H1 (cell line): ENCODE data around the gene FAM162B. TPM values are rescaled to one million over a fixed set of nuclear protein-coding genes. Genes with fewer than 3 reads are reported as not detected.

Source experiments
- CTCF ChIA-PET: fragments of 300-600 bp; sonication (Branson Sonifier 250); formaldehyde crosslinking; loops from one replicate; lab custom pipeline; 2021; ENCODE audit not compliant: partially characterized antibody; lab: Charles Lee
- POLR2A ChIA-PET: fragments of 300-600 bp; sonication (Branson Sonifier 250); formaldehyde crosslinking; loops from one replicate; lab custom pipeline; 2021; ENCODE audit warnings: inconsistent platforms; ENCODE audit not compliant: partially characterized antibody; lab: Charles Lee
- DNase-seq, 2 experiments: peaks; one replicate each; pipeline versions ENCODE4 v3.0.0 to v3.0.0-alpha.2; 2010 to 2022; ENCODE audit warnings: low spot score in 2 of 2, low read depth in 1 of 2, mixed read lengths in 1 of 2
- FAIRE-seq: peaks from 2 replicates; lab custom pipeline; 2011; peaks lifted over from hg19 to GRCh38; lab: Jason Lieb, UNC
- H2AFZ ChIP-seq: 2 replicates; pipeline ENCODE4 v1.8.1; 2012; ENCODE audit warnings: low read length, inconsistent platforms
- H2AK5ac ChIP-seq: 2 replicates; pipeline ENCODE4 v1.6.1; 2013; ENCODE audit warnings: low read depth, low read length
- H2BK120ac ChIP-seq: replicated peaks from 2 replicates; pipeline ENCODE3; 2013; ENCODE audit warnings: low read depth, low read length, inconsistent platforms
- H2BK12ac ChIP-seq: 2 replicates; pipeline ENCODE4 v1.6.1; 2013; ENCODE audit warnings: low read depth, low read length
- H2BK15ac ChIP-seq: 2 replicates; pipeline ENCODE4 v1.6.1; 2013; ENCODE audit warnings: low read length
- H2BK20ac ChIP-seq: 2 replicates; pipeline ENCODE4 v1.6.1; 2013; ENCODE audit warnings: low read length
- H2BK5ac ChIP-seq: 2 replicates; pipeline ENCODE4 v1.6.1; 2013; ENCODE audit warnings: low read depth, low read length
- H3K14ac ChIP-seq: 2 replicates; pipeline ENCODE4 v1.6.1; 2013; ENCODE audit warnings: inconsistent platforms; ENCODE audit not compliant: insufficient read length
- H3K18ac ChIP-seq: 2 replicates; pipeline ENCODE4 v1.6.1; 2013; ENCODE audit warnings: low read length; ENCODE audit errors: extremely low read depth
- H3K23ac ChIP-seq: 2 replicates; pipeline ENCODE4 v1.6.1; 2013; ENCODE audit warnings: inconsistent platforms; ENCODE audit not compliant: insufficient read length
- H3K23me2 ChIP-seq: 2 replicates; pipeline ENCODE4 v1.6.1; 2013; ENCODE audit warnings: low read depth, low read length
- H3K27ac ChIP-seq: 2 replicates; pipeline ENCODE4 v1.6.1; 2011; ENCODE audit warnings: low read depth, low read length, inconsistent platforms
- H3K27me3 ChIP-seq, 4 experiments: replicated peaks in 1 of 4; 1 replicate in 1 of 4; 2 replicates in 3 of 4; pipeline versions ENCODE4 v1.6.1 to v1.8.1; 2011 to 2013; ENCODE audit warnings: low read length in 3 of 4, mild to moderate bottlenecking in 3 of 4, inconsistent platforms in 2 of 4, mixed read lengths in 2 of 4, moderate library complexity in 1 of 4; ENCODE audit not compliant: control insufficient read depth in 3 of 4, insufficient read depth in 3 of 4; ENCODE audit errors: extremely low read depth in 1 of 4
- H3K36me3 ChIP-seq, 4 experiments: 2 replicates each; pipeline versions ENCODE4 v1.6.1 to v1.8.1; 2011 to 2013; ENCODE audit warnings: mild to moderate bottlenecking in 4 of 4, low read length in 3 of 4, moderate library complexity in 2 of 4, control low read depth in 1 of 4, inconsistent platforms in 1 of 4; ENCODE audit not compliant: insufficient read depth in 4 of 4, control insufficient read depth in 2 of 4
- H3K4ac ChIP-seq: replicated peaks from 2 replicates; pipeline ENCODE3; 2013; ENCODE audit warnings: low read length, low read depth, mixed read lengths, inconsistent platforms; ENCODE audit not compliant: insufficient read length
- H3K4me1 ChIP-seq, 4 experiments: replicated peaks in 1 of 4; 1 replicate in 1 of 4; 2 replicates in 3 of 4; pipeline versions ENCODE4 v1.6.1 to v1.8.1; 2011 to 2013; ENCODE audit warnings: low read length in 3 of 4, inconsistent platforms in 2 of 4, mixed read lengths in 1 of 4; ENCODE audit not compliant: insufficient read depth in 4 of 4, control insufficient read depth in 3 of 4
- H3K4me2 ChIP-seq, 2 experiments: 2 replicates each; pipeline versions ENCODE4 v1.6.1 to v1.8.1; 2011 to 2013; ENCODE audit warnings: low read depth in 2 of 2, low read length in 2 of 2, control low read depth in 1 of 2, inconsistent platforms in 1 of 2, mild to moderate bottlenecking in 1 of 2; ENCODE audit not compliant: insufficient read depth in 1 of 2
- H3K4me3 ChIP-seq, 4 experiments: fragments of 200-600, 300-600 bp in 1 of 4; sonication (generic), shearing (Covaris generic), sonication (Bioruptor Twin) in 1 of 4; 2 replicates each; pipeline versions ENCODE4 v1.5.1 to v1.8.1; 2011 to 2016; ENCODE audit warnings: low read length in 4 of 4, low read depth in 3 of 4, control low read depth in 2 of 4, inconsistent platforms in 2 of 4, mild to moderate bottlenecking in 2 of 4, mixed read lengths in 1 of 4, moderate library complexity in 1 of 4; ENCODE audit not compliant: insufficient read depth in 2 of 4; ENCODE audit errors: extremely low read depth in 1 of 4
- H3K56ac ChIP-seq: replicated peaks from 2 replicates; pipeline ENCODE3; 2013; ENCODE audit warnings: low read depth, mild to moderate bottlenecking, mixed read lengths, low read length, inconsistent platforms; ENCODE audit not compliant: insufficient read length
- H3K79me1 ChIP-seq: 2 replicates; pipeline ENCODE4 v1.6.1; 2013; ENCODE audit warnings: low read depth, low read length, control low read depth
- H3K79me2 ChIP-seq, 2 experiments: 2 replicates each; pipeline versions ENCODE4 v1.6.1 to v1.8.1; 2012 to 2013; ENCODE audit warnings: low read length in 2 of 2, mild to moderate bottlenecking in 2 of 2, inconsistent platforms in 1 of 2; ENCODE audit not compliant: insufficient read depth in 2 of 2, control insufficient read depth in 1 of 2
- H3K9ac ChIP-seq, 4 experiments: replicated peaks in 1 of 4; 1 replicate in 1 of 4; 2 replicates in 3 of 4; pipeline versions ENCODE4 v1.6.1 to v1.8.1; 2011 to 2013; ENCODE audit warnings: low read depth in 3 of 4, low read length in 3 of 4, control low read depth in 2 of 4, mild to moderate bottlenecking in 2 of 4, moderate library complexity in 2 of 4, inconsistent platforms in 1 of 4; ENCODE audit errors: extremely low read depth in 1 of 4
- H3K9me3 ChIP-seq, 2 experiments: 2 replicates each; pipeline versions ENCODE4 v1.6.1 to v1.8.1; 2012 to 2013; ENCODE audit warnings: mild to moderate bottlenecking in 2 of 2, moderate library complexity in 2 of 2, control low read depth in 1 of 2, inconsistent platforms in 1 of 2, low read depth in 1 of 2, low read length in 1 of 2, mixed read lengths in 1 of 2; ENCODE audit not compliant: insufficient read depth in 2 of 2
- H4K20me1 ChIP-seq, 2 experiments: replicated peaks in 1 of 2; 2 replicates each; pipeline versions ENCODE3 to v1.8.1; 2011 to 2013; ENCODE audit warnings: inconsistent platforms in 2 of 2, low read length in 2 of 2, mild to moderate bottlenecking in 1 of 2; ENCODE audit not compliant: insufficient read depth in 2 of 2, control insufficient read depth in 1 of 2
- H4K5ac ChIP-seq: 2 replicates; pipeline ENCODE4 v1.6.1; 2013; ENCODE audit warnings: low read length, low read depth, mixed read lengths, inconsistent platforms; ENCODE audit not compliant: insufficient read length
- H4K8ac ChIP-seq: 2 replicates; pipeline ENCODE4 v1.8.0; 2013; ENCODE audit warnings: mild to moderate bottlenecking, moderate library complexity, low read length, inconsistent platforms; ENCODE audit not compliant: insufficient read depth; ENCODE audit errors: extremely low read depth
- H4K91ac ChIP-seq: replicated peaks from 2 replicates; pipeline ENCODE3; 2013; ENCODE audit warnings: low read length, mixed read lengths, inconsistent platforms; ENCODE audit not compliant: insufficient read length
- BACH1 ChIP-seq: IDR thresholded peaks from 2 replicates; pipeline ENCODE4 v1.6.1; 2012; ENCODE audit warnings: low read length, improper control_type of control experiment
- BRCA1 ChIP-seq: IDR thresholded peaks from 2 replicates; pipeline ENCODE4 v1.6.1; 2012; ENCODE audit warnings: low read depth, low read length, improper control_type of control experiment
- CBX8 ChIP-seq: fragments of 300-800, 300-1000 bp; sonication (generic); IDR thresholded peaks from 2 replicates; pipeline ENCODE4 v1.7.1; 2016; ENCODE audit warnings: low read depth, low read length, borderline replicate concordance
- CTBP2 ChIP-seq: IDR thresholded peaks from 2 replicates; pipeline ENCODE4 v1.7.0; 2011; ENCODE audit warnings: borderline replicate concordance, mild to moderate bottlenecking, moderate library complexity, mixed read lengths, low read length; ENCODE audit not compliant: insufficient read depth, insufficient read length
- EP300 ChIP-seq, 2 experiments: IDR thresholded peaks; 1 replicate in 1 of 2; 2 replicates in 1 of 2; pipeline ENCODE4 v1.6.1; 2011 to 2012; ENCODE audit warnings: low read depth in 2 of 2, low read length in 2 of 2, mild to moderate bottlenecking in 2 of 2, borderline replicate concordance in 1 of 2, inconsistent platforms in 1 of 2, moderate library complexity in 1 of 2
- GABPA ChIP-seq: IDR thresholded peaks from 2 replicates; pipeline ENCODE4 v1.6.1; 2011; ENCODE audit warnings: mild to moderate bottlenecking, low read length, moderate library complexity, borderline replicate concordance; ENCODE audit not compliant: insufficient read depth
- KDM4A ChIP-seq: IDR thresholded peaks from one replicate; pipeline ENCODE4 v1.7.1; 2012; ENCODE audit warnings: low read depth, mild to moderate bottlenecking, moderate library complexity, low read length, inconsistent platforms; ENCODE audit not compliant: severe bottlenecking
- KDM5A ChIP-seq: fragments of 200-600 bp; IDR thresholded peaks from 2 replicates; pipeline ENCODE4 v1.7.1; 2012; ENCODE audit warnings: mild to moderate bottlenecking, low read length, inconsistent platforms, mixed read lengths
- POLR2A ChIP-seq, 2 experiments: IDR thresholded peaks; 1 replicate in 1 of 2; 2 replicates in 1 of 2; pipeline ENCODE4 v1.6.1; 2011; ENCODE audit warnings: low read depth in 2 of 2, low read length in 2 of 2, mild to moderate bottlenecking in 2 of 2; ENCODE audit errors: control extremely low read depth in 1 of 2
- POU5F1 ChIP-seq: IDR thresholded peaks from 2 replicates; pipeline ENCODE4 v1.6.1; 2011; ENCODE audit warnings: low read depth, mild to moderate bottlenecking, low read length, moderate library complexity
- RAD21 ChIP-seq, 2 experiments: IDR thresholded peaks in 1 of 2; conservative IDR thresholded peaks in 1 of 2; 2 replicates each; pipeline ENCODE4 v1.6.1; 2011; ENCODE audit warnings: low read depth in 2 of 2, low read length in 2 of 2, improper control_type of control experiment in 1 of 2, inconsistent platforms in 1 of 2, mild to moderate bottlenecking in 1 of 2, moderate library complexity in 1 of 2
- SAP30 ChIP-seq: fragments of 300-600 bp; sonication (generic); IDR thresholded peaks from 2 replicates; pipeline ENCODE4 v1.7.1; 2012; ENCODE audit warnings: low read length, moderate library complexity, mild to moderate bottlenecking, inconsistent platforms; ENCODE audit not compliant: insufficient read depth, insufficient replicate concordance
- SIRT6 ChIP-seq: IDR thresholded peaks from one replicate; pipeline ENCODE4 v1.7.1; 2012; ENCODE audit warnings: low read length, inconsistent platforms
- SP2 ChIP-seq: IDR thresholded peaks from 2 replicates; pipeline ENCODE4 v1.6.1; 2012; ENCODE audit warnings: mild to moderate bottlenecking, low read length, inconsistent platforms
- SRF ChIP-seq: IDR thresholded peaks from 2 replicates; pipeline ENCODE4 v1.6.1; 2011; ENCODE audit warnings: mild to moderate bottlenecking, low read depth, low read length, moderate library complexity
- TAF1 ChIP-seq: IDR thresholded peaks from 2 replicates; pipeline ENCODE4 v1.6.1; 2011; ENCODE audit warnings: mild to moderate bottlenecking, low read depth, low read length
- polyA plus RNA-seq, 7 experiments: library from polyadenylated mRNA; depleted of rRNA in 3 of 7; stranded (reverse) in 5 of 7; unstranded in 2 of 7; fragments of >200 nt in 5 of 7; fragments of 200-250 nt in 2 of 7; gene quantifications; 1 replicate in 5 of 7; 2 replicates in 1 of 7; 4 replicates in 1 of 7; pipeline versions ENCODE4 v1.2.1 to v1.2.3, GENCODE V29; 2011 to 2013; ENCODE audit warnings: missing spikeins in 2 of 7, mixed read lengths in 2 of 7
- total RNA-seq: library from RNA; stranded (reverse); fragmentation: NEBNext Ultra II Directional; extraction: Animal tissue kit (Norgen Biotek cat#: 25700); gene quantifications from 2 replicates; pipeline ENCODE4 v1.2.1, GENCODE V29; 2021

FAM162B gene
- total and polyA plus RNA-seq, 2 of the 8 experiments (the other 6 are each of a cell fraction or from before 2014, with no cell fraction given), result 2.6 to 3.2 TPM

DNA sequence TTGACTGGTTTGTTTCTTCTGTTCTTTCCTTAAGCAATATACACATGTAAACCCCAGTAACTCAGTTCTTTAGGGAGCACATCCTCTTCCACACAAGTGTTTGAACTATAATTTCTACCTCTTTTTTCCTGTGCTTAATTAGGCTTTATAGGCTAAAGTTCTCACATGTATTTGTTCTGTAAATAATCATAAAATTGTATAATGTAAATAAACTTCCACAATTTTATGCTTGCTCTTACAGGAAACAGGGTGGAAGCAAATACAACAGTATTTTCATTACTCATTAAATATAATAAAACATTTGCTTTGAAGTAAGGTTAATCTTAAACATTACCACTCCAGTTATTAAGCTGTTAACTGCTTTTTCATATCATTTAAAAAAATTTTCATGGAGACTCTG lies 36.5 kb upstream of the FAM162B start:
- Histone ChIP-seq H3K23me2 (no peaks in the 10 kb centered on the region; the same call in 1 of the 2 replicates), H2BK12ac (no peak overlapping the region), H3K14ac (no peak overlapping the region), H3K9ac (no peak overlapping the region), H3K79me1 (no peaks in the 10 kb centered on the region), H2AFZ (no peak overlapping the region), H4K20me1 (no peaks in the 10 kb centered on the region), H2AK5ac (no peak overlapping the region), H4K8ac (no peak overlapping the region), H2BK20ac (no peak overlapping the region), H3K9me3 (no peaks in the 10 kb centered on the region), H3K18ac (no peak overlapping the region), H2BK120ac (no peak overlapping the region), H4K91ac (no peak overlapping the region), H2BK5ac (no peak overlapping the region), H3K27ac (no peak overlapping the region), H4K5ac (no peak overlapping the region), H3K36me3 (no peaks in the 10 kb centered on the region), H3K27me3 (no peaks in the 10 kb centered on the region), H3K56ac (no peak overlapping the region), H3K4me1 (0 out of 7 replicates have a peak, but pooled peaks cover 0 to 3% (median 1%) of the 10 kb centered on the region in 4 experiments), H3K4me2 (no peak overlapping the region), H3K23ac (no peak overlapping the region), H3K79me2 (no peaks in the 10 kb centered on the region), H3K4me3 (no peak overlapping the region), H2BK15ac (no peak overlapping the region), H3K4ac (no peak overlapping the region)
- CTCF ChIA-PET, result no interaction called here
- DNase-seq, result no peak
- no peak for FAIRE-seq
- POLR2A ChIA-PET, result no interaction called here
- TF ChIP-seq SIRT6, result no peak
- no peak for TF ChIP-seq SAP30
- TF ChIP-seq BACH1, result no peak
- no peak for TF ChIP-seq EP300 (IDR thresholded peaks at IDR 0.05; ENCODE audit: borderline replicate concordance in 1 of 2, low read depth in 2 of 2, low read length in 2 of 2)
- no peak for TF ChIP-seq SRF
- no peak for TF ChIP-seq CTBP2
- no peak for TF ChIP-seq POU5F1
- no peak for TF ChIP-seq TAF1
- TF ChIP-seq KDM5A, result no peak
- TF ChIP-seq SP2, result no peak
- no peak for TF ChIP-seq KDM4A
- TF ChIP-seq RAD21 (IDR thresholded peaks at IDR 0.05 in 1 of 2, conservative IDR thresholded peaks at IDR 0.05 in 1 of 2; ENCODE audit: low read depth in 2 of 2, low read length in 2 of 2), result no peak
- no peak for TF ChIP-seq POLR2A (IDR thresholded peaks at IDR 0.05; ENCODE audit: control extremely low read depth in 1 of 2, low read depth in 2 of 2, low read length in 2 of 2)
- TF ChIP-seq CBX8, result no peak
- TF ChIP-seq BRCA1, result no peak
- TF ChIP-seq GABPA, result no peak
